Endothelial cell of umbilical vein (primary cell): ENCODE measurements around the gene PTPRD. TPM values are rescaled to one million over a fixed set of nuclear protein-coding genes. Genes with fewer than 3 reads are reported as not detected.
A peak's percentile ranks its signal among the peaks of the same experiment; 100 is the strongest.

ENCODE experiments used
- BruUV-seq: library from RNA; stranded (reverse); fragments of 400-500 nt; replicated peaks from 2 replicates; lab custom pipeline; 2021; lab: Mats Ljungman, UMichigan
- CTCF ChIA-PET: fragments of 300-600, 350-600 bp; sonication (Branson Sonifier 250); formaldehyde crosslinking; loops from one replicate; lab custom pipeline; 2021; ENCODE audit warnings: antibody characterized with exemption, inconsistent platforms; lab: Charles Lee
- POLR2A ChIA-PET: fragments of 300-600, 350-600 bp; sonication (Branson Sonifier 250); formaldehyde crosslinking; loops from one replicate; lab custom pipeline; 2021; ENCODE audit warnings: antibody characterized with exemption, inconsistent platforms; lab: Charles Lee
- DNase-seq: peaks from one replicate; pipeline ENCODE4 v3.0.0-alpha.2; 2011; ENCODE audit warnings: low read depth, low spot score
- FAIRE-seq: peaks from 2 replicates; lab custom pipeline; 2011; peaks lifted over from hg19 to GRCh38; lab: Jason Lieb, UNC
- H2AFZ ChIP-seq: 2 replicates; pipeline ENCODE4 v1.6.0; 2012; ENCODE audit warnings: low read depth, low read length, control low read depth, inconsistent platforms
- H3K27ac ChIP-seq: 2 replicates; pipeline ENCODE4 v1.5.1; 2011; ENCODE audit warnings: low read depth, mild to moderate bottlenecking, control low read depth, low read length, moderate library complexity; ENCODE audit not compliant: insufficient read depth
- H3K27me3 ChIP-seq, 2 experiments: 2 replicates each; pipeline versions ENCODE4 v1.6.0 to v1.6.1; 2011; ENCODE audit warnings: low read length in 2 of 2, mixed read lengths in 1 of 2; ENCODE audit not compliant: control insufficient read depth in 2 of 2, insufficient read depth in 2 of 2
- H3K36me3 ChIP-seq, 2 experiments: 2 replicates in 1 of 2; 3 replicates in 1 of 2; pipeline ENCODE4 v1.5.1; 2011; ENCODE audit warnings: low read length in 2 of 2, mild to moderate bottlenecking in 1 of 2, moderate library complexity in 1 of 2; ENCODE audit not compliant: control insufficient read depth in 2 of 2, insufficient read depth in 2 of 2; ENCODE audit errors: extremely low read depth in 1 of 2
- H3K4me1 ChIP-seq: 3 replicates; pipeline ENCODE4 v1.5.1; 2011; ENCODE audit warnings: mild to moderate bottlenecking, low read length; ENCODE audit not compliant: control insufficient read depth, insufficient read depth; ENCODE audit errors: extremely low read depth
- H3K4me2 ChIP-seq: 2 replicates; pipeline ENCODE4 v1.6.1; 2011; ENCODE audit warnings: low read length, control low read depth, mixed read lengths; ENCODE audit not compliant: insufficient read depth
- H3K4me3 ChIP-seq, 3 experiments: fragments of 200-600 bp in 1 of 3; sonication (generic), shearing (Covaris generic) in 1 of 3; replicated peaks in 1 of 3; 2 replicates each; pipeline ENCODE4 v1.5.1; 2011 to 2016; ENCODE audit warnings: control low read depth in 3 of 3, low read length in 3 of 3, mild to moderate bottlenecking in 2 of 3, inconsistent platforms in 1 of 3, low read depth in 1 of 3, moderate library complexity in 1 of 3; ENCODE audit not compliant: insufficient read depth in 1 of 3
- H3K79me2 ChIP-seq: 2 replicates; pipeline ENCODE4 v1.6.0; 2012; ENCODE audit warnings: low read length, inconsistent platforms; ENCODE audit not compliant: control insufficient read depth, insufficient read depth
- H3K9ac ChIP-seq: replicated peaks from 2 replicates; pipeline ENCODE3; 2011; ENCODE audit warnings: low read length, control low read depth; ENCODE audit not compliant: insufficient read depth; ENCODE audit errors: extremely low read depth
- H3K9me1 ChIP-seq: replicated peaks from 3 replicates; pipeline ENCODE4 v1.6.0; 2011; ENCODE audit warnings: mild to moderate bottlenecking, low read length; ENCODE audit not compliant: control insufficient read depth, insufficient read depth; ENCODE audit errors: extremely low read depth
- H3K9me3 ChIP-seq: replicated peaks from 2 replicates; pipeline ENCODE4 v1.5.1; 2012; ENCODE audit warnings: low read length, inconsistent platforms; ENCODE audit not compliant: control insufficient read depth, insufficient read depth
- H4K20me1 ChIP-seq: replicated peaks from 2 replicates; pipeline ENCODE3; 2011; ENCODE audit warnings: mild to moderate bottlenecking, low read length; ENCODE audit not compliant: control insufficient read depth, insufficient read depth; ENCODE audit errors: extremely low read depth
- CTCF ChIP-seq, 2 donors: IDR thresholded peaks; 1 replicate in 1 of 2; 2 replicates in 1 of 2; pipeline ENCODE4 v1.5.1; 2011; ENCODE audit warnings: low read length in 2 of 2, mild to moderate bottlenecking in 2 of 2, moderate library complexity in 2 of 2, control low read depth in 1 of 2, inconsistent platforms in 1 of 2, low read depth in 1 of 2; ENCODE audit not compliant: insufficient read depth in 1 of 2; ENCODE audit errors: extremely low read depth in 1 of 2
- EZH2 ChIP-seq: IDR thresholded peaks from 2 replicates; pipeline ENCODE4 v1.6.1; 2012; ENCODE audit warnings: borderline replicate concordance, low read depth, mild to moderate bottlenecking, moderate library complexity, low read length, inconsistent platforms; ENCODE audit not compliant: severe bottlenecking
- FOS ChIP-seq: IDR thresholded peaks from 2 replicates; pipeline ENCODE4 v1.6.1; 2011; ENCODE audit warnings: mild to moderate bottlenecking, low read length, moderate library complexity, borderline replicate concordance; ENCODE audit not compliant: insufficient read depth
- GATA2 ChIP-seq: IDR thresholded peaks from 2 replicates; pipeline ENCODE4 v1.7.0; 2011; ENCODE audit warnings: low read depth, mild to moderate bottlenecking, moderate library complexity, mixed read lengths, low read length; ENCODE audit not compliant: insufficient read length, insufficient read depth
- JUN ChIP-seq: IDR thresholded peaks from 2 replicates; pipeline ENCODE4 v1.6.1; 2011; ENCODE audit warnings: borderline replicate concordance, low read depth; ENCODE audit not compliant: insufficient read length, insufficient read depth
- POLR2A ChIP-seq: IDR thresholded peaks from 2 replicates; pipeline ENCODE4 v1.6.1; 2012; ENCODE audit warnings: low read depth, mild to moderate bottlenecking, control low read depth, low read length
- POLR2AphosphoS5 ChIP-seq: IDR thresholded peaks from 2 replicates; pipeline ENCODE4 v1.6.1; 2012; ENCODE audit warnings: low read depth, mild to moderate bottlenecking, control low read depth, low read length, moderate library complexity; ENCODE audit not compliant: insufficient read depth
- dilution Hi-C: fragments of 300-500 bp; cut with MboI; formaldehyde crosslinking; loops from one replicate; pipeline ENCODE4 v1.15.0; 2019; ENCODE audit warnings: low sequenced_read_pairs; ENCODE audit not compliant: extremely low pct_ligation_motif_present
- intact Hi-C: fragments of 100-400 bp; cut with micrococcal nuclease; formaldehyde crosslinking; loops from one replicate; pipeline ENCODE4 v1.10.0; 2022
- polyA plus RNA-seq, 4 experiments: library from polyadenylated mRNA; depleted of rRNA in 3 of 4; stranded (reverse) in 3 of 4; unstranded in 1 of 4; fragments of >200 nt; gene quantifications; 2 replicates each; pipeline versions ENCODE4 v1.2.1 to v1.2.3, GENCODE V29; 2011 to 2012; ENCODE audit warnings: missing spikeins in 1 of 4
- total RNA-seq: library from RNA; stranded (reverse); gene quantifications from 2 replicates; pipeline ENCODE4 v1.2.3, GENCODE V29; 2021
- TF ChIP-seq, protein P1 (sequence below): IDR thresholded peaks from 2 replicates; pipeline ENCODE4 v1.6.1; 2011; ENCODE audit not compliant: insufficient read depth, insufficient read length

The PTPRD gene
- total and polyA plus RNA-seq, 2 donors (not counting 3 experiments of a cell fraction or from before 2014, with no cell fraction given), result 5.5 to 5.7 TPM

GRCh38 chr9:8301296-8301695 is 2311.5 kb downstream of the PTPRD start:
- intact Hi-C loops (no loop called here), dilution Hi-C loops (no loop called here)
- Histone ChIP-seq H3K27me3 (no peaks in the 10 kb centered on the region), H3K9me3 (no peaks in the 10 kb centered on the region), H3K4me3 (no peak overlapping the region), H2AFZ (no peak overlapping the region), H4K20me1 (no peaks in the 10 kb centered on the region), H3K79me2 (no peaks in the 10 kb centered on the region), H3K9ac (no peak overlapping the region), H3K36me3 (no peaks in the 10 kb centered on the region), H3K4me1 (peaks cover 6% of the 10 kb centered on the region), H3K9me1 (no peaks in the 10 kb centered on the region), H3K27ac (no peak overlapping the region), H3K4me2 (peak overlapping the region; percentile 39)
- CTCF ChIA-PET, result interaction anchor here (1.1 to 1.3 kb wide), 2 partner anchors 9 to 21 kb away, joined by 3 to 5 read pairs; no protein-coding TSS in a partner anchor
- DNase-seq (peak; percentile 72), FAIRE-seq (peak; percentile 28)
- POLR2A ChIA-PET, result no interaction called here
- TF ChIP-seq EZH2, result no peak
- no peak for TF ChIP-seq GATA2
- TF ChIP-seq JUN, result no peak
- TF ChIP-seq, protein P1, sequence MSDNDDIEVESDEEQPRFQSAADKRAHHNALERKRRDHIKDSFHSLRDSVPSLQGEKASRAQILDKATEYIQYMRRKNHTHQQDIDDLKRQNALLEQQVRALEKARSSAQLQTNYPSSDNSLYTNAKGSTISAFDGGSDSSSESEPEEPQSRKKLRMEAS, result no peak
- no TSS peak for BruUV-seq

DNA sequence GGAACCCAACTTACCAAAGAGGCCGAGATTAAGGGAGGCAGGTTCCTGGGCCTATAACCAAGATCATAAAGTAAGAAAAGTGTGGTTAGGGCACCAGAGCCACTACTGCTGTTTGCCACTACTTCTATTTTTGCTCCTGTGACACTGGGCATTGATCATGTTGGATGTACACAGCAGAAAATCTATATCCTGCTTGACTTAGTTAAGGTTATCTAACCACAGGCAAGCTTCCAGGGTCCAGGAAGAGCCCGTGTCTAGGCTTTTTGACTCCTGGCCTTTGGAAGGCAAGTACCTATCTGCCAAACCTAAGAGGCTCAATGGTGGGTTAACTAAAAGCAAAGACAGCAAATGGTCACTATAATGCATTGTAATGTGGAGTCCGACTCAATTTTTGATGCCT is 2315.8 kb downstream of the PTPRD start:
- intact Hi-C loops, result no loop called here
- Histone ChIP-seq H3K4me1 (peaks cover 6% of the 10 kb centered on the region), H2AFZ (no peak overlapping the region), H3K9ac (no peak overlapping the region), H3K4me2 (no peak overlapping the region), H3K27me3 (no peaks in the 10 kb centered on the region), H3K9me1 (no peaks in the 10 kb centered on the region), H3K9me3 (no peaks in the 10 kb centered on the region), H3K27ac (no peak overlapping the region), H3K36me3 (no peaks in the 10 kb centered on the region), H4K20me1 (no peaks in the 10 kb centered on the region), H3K4me3 (no peak overlapping the region), H3K79me2 (no peaks in the 10 kb centered on the region)
- ChIA-PET CTCF (no interaction called here), POLR2A (no interaction called here)
- FAIRE-seq (no peak), DNase-seq (no peak)
- BruUV-seq, result no TSS peak
- TF ChIP-seq POLR2A (no peak), FOS (no peak), CTCF (IDR thresholded peaks at IDR 0.05; ENCODE audit: extremely low read depth in 1 of 2, insufficient read depth in 1 of 2, low read depth in 1 of 2, low read length in 2 of 2) (no peak), GATA2 (no peak), POLR2AphosphoS5 (no peak)
- TF ChIP-seq, protein P1, result no peak
- dilution Hi-C loops, result no loop called here
